H1 (cell line): ENCODE results near the gene ADAMTS4.

Experiments
- CEBPB ChIP-seq: IDR thresholded peaks from 2 replicates; pipeline ENCODE4 v1.6.1; 2012; ENCODE audit warnings: low read depth, low read length
- CREB1 ChIP-seq: IDR thresholded peaks from 2 replicates; pipeline ENCODE4 v1.6.1; 2012; ENCODE audit warnings: inconsistent platforms
- EZH2 ChIP-seq: fragments of 200-600 bp; sonication (generic); IDR thresholded peaks from 2 replicates; pipeline ENCODE4 v1.7.1; 2012; ENCODE audit warnings: low read depth, mild to moderate bottlenecking, moderate library complexity, low read length, inconsistent platforms; ENCODE audit not compliant: severe bottlenecking
- TEAD4 ChIP-seq: IDR thresholded peaks from 2 replicates; pipeline ENCODE4 v1.6.1; 2012; ENCODE audit warnings: low read depth, low read length, inconsistent platforms, mixed read lengths
- ZNF274 ChIP-seq: IDR thresholded peaks from 2 replicates; pipeline ENCODE4 v1.7.0; 2012; ENCODE audit warnings: low read length, borderline replicate concordance; ENCODE audit errors: extremely low read depth
- TF ChIP-seq, protein P1 (sequence below), 3 experiments: IDR thresholded peaks; 1 replicate in 2 of 3; 2 replicates in 1 of 3; pipeline versions ENCODE4 v1.5.1 to v1.6.1; 2011; ENCODE audit warnings: low read length in 3 of 3, mild to moderate bottlenecking in 3 of 3, inconsistent platforms in 2 of 3, low read depth in 1 of 3, moderate library complexity in 1 of 3; ENCODE audit not compliant: insufficient read depth in 1 of 3; ENCODE audit errors: control extremely low read depth in 1 of 3

GRCh38 chr1:161145832-161146231 is 53.0 kb downstream of the ADAMTS4 start:
- TF ChIP-seq, protein P1, sequence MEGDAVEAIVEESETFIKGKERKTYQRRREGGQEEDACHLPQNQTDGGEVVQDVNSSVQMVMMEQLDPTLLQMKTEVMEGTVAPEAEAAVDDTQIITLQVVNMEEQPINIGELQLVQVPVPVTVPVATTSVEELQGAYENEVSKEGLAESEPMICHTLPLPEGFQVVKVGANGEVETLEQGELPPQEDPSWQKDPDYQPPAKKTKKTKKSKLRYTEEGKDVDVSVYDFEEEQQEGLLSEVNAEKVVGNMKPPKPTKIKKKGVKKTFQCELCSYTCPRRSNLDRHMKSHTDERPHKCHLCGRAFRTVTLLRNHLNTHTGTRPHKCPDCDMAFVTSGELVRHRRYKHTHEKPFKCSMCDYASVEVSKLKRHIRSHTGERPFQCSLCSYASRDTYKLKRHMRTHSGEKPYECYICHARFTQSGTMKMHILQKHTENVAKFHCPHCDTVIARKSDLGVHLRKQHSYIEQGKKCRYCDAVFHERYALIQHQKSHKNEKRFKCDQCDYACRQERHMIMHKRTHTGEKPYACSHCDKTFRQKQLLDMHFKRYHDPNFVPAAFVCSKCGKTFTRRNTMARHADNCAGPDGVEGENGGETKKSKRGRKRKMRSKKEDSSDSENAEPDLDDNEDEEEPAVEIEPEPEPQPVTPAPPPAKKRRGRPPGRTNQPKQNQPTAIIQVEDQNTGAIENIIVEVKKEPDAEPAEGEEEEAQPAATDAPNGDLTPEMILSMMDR (IDR thresholded peaks at IDR 0.05; ENCODE audit: control extremely low read depth in 1 of 3, insufficient read depth in 1 of 3, low read depth in 1 of 3, low read length in 3 of 3), result no peak
- TF ChIP-seq CREB1, result no peak
- no peak for TF ChIP-seq ZNF274
- TF ChIP-seq CEBPB, result no peak
- TF ChIP-seq EZH2, result no peak
- TF ChIP-seq TEAD4, result no peak
